H9 (cell line): ENCODE measurements around the gene OR1M1. TPM values are rescaled to one million over a fixed set of nuclear protein-coding genes. Genes with fewer than 3 reads are reported as not detected.

Source experiments
- DNase-seq: peaks from one replicate; pipeline ENCODE4 v3.0.0-alpha.2; 2017
- H2AFZ ChIP-seq: one replicate; pipeline ENCODE4 v1.6.1; 2013; ENCODE audit warnings: mild to moderate bottlenecking, low read length, control low read depth, moderate library complexity
- H2AK5ac ChIP-seq: 2 replicates; pipeline ENCODE4 v1.6.1; 2013; ENCODE audit warnings: low read length, control low read depth, mixed read lengths; ENCODE audit not compliant: insufficient read length
- H2BK120ac ChIP-seq: one replicate; pipeline ENCODE4 v1.6.1; 2013; ENCODE audit warnings: low read depth, mild to moderate bottlenecking, low read length, control low read depth, inconsistent platforms; ENCODE audit not compliant: poor library complexity, severe bottlenecking
- H2BK12ac ChIP-seq: 2 replicates; pipeline ENCODE4 v1.6.1; 2013; ENCODE audit warnings: low read length, control low read depth, mixed read lengths, low read depth; ENCODE audit not compliant: insufficient read length
- H2BK15ac ChIP-seq: 2 replicates; pipeline ENCODE4 v1.6.1; 2013; ENCODE audit warnings: low read depth, low read length, control low read depth
- H2BK20ac ChIP-seq: one replicate; pipeline ENCODE4 v1.6.1; 2013; ENCODE audit warnings: low read depth, mild to moderate bottlenecking, low read length, control low read depth, inconsistent platforms; ENCODE audit not compliant: poor library complexity, severe bottlenecking
- H2BK5ac ChIP-seq: 2 replicates; pipeline ENCODE4 v1.6.1; 2013; ENCODE audit warnings: low read length, control low read depth, mixed read lengths; ENCODE audit not compliant: insufficient read length
- H3K14ac ChIP-seq: 2 replicates; pipeline ENCODE4 v1.6.1; 2013; ENCODE audit warnings: low read length, control low read depth; ENCODE audit not compliant: insufficient read depth
- H3K18ac ChIP-seq: 2 replicates; pipeline ENCODE4 v1.6.1; 2013; ENCODE audit warnings: low read depth, mild to moderate bottlenecking, mixed read lengths, low read length, control low read depth; ENCODE audit not compliant: insufficient read length
- H3K23ac ChIP-seq: 2 replicates; pipeline ENCODE4 v1.6.1; 2013; ENCODE audit warnings: low read length, control low read depth, mixed read lengths, low read depth; ENCODE audit not compliant: insufficient read length
- H3K23me2 ChIP-seq: 2 replicates; pipeline ENCODE4 v1.6.1; 2013; ENCODE audit warnings: low read depth, mild to moderate bottlenecking, mixed read lengths, low read length, control low read depth; ENCODE audit not compliant: insufficient read length, poor library complexity, severe bottlenecking
- H3K27ac ChIP-seq: 2 replicates; pipeline ENCODE4 v1.5.1; 2013; ENCODE audit warnings: low read length, control low read depth, mixed read lengths, low read depth; ENCODE audit not compliant: insufficient read length
- H3K27me3 ChIP-seq: 2 replicates; pipeline ENCODE4 v1.6.1; 2013; ENCODE audit warnings: low read length, control low read depth, inconsistent platforms; ENCODE audit not compliant: insufficient read depth
- H3K4ac ChIP-seq: 2 replicates; pipeline ENCODE4 v1.6.1; 2013; ENCODE audit warnings: low read depth, mild to moderate bottlenecking, control low read depth, inconsistent platforms, low read length, moderate library complexity
- H3K4me1 ChIP-seq: 2 replicates; pipeline ENCODE4 v1.6.1; 2013; ENCODE audit warnings: low read length, control low read depth, inconsistent platforms; ENCODE audit not compliant: insufficient read depth
- H3K4me2 ChIP-seq: 2 replicates; pipeline ENCODE4 v1.6.1; 2013; ENCODE audit warnings: low read length, control low read depth, mixed read lengths; ENCODE audit not compliant: insufficient read length, insufficient read depth
- H3K56ac ChIP-seq: 2 replicates; pipeline ENCODE4 v1.6.1; 2013; ENCODE audit warnings: low read depth, mild to moderate bottlenecking, mixed read lengths, low read length, control low read depth; ENCODE audit not compliant: insufficient read length
- H3K79me1 ChIP-seq: 2 replicates; pipeline ENCODE4 v1.6.1; 2013; ENCODE audit warnings: low read depth, mild to moderate bottlenecking, moderate library complexity, low read length, control low read depth, inconsistent platforms; ENCODE audit not compliant: insufficient read depth, poor library complexity, severe bottlenecking
- H3K79me2 ChIP-seq: 2 replicates; pipeline ENCODE4 v1.6.1; 2013; ENCODE audit warnings: low read length, control low read depth, inconsistent platforms; ENCODE audit not compliant: insufficient read depth
- H3K9ac ChIP-seq: 2 replicates; pipeline ENCODE4 v1.6.1; 2013; ENCODE audit warnings: low read length, control low read depth, mixed read lengths; ENCODE audit not compliant: insufficient read length; ENCODE audit errors: extremely low read depth
- H3K9me3 ChIP-seq: one replicate; pipeline ENCODE4 v1.6.1; 2013; ENCODE audit warnings: low read depth, low read length, inconsistent platforms; ENCODE audit not compliant: control insufficient read depth
- H3T11ph ChIP-seq: one replicate; pipeline ENCODE4 v1.6.1; 2013; ENCODE audit warnings: mild to moderate bottlenecking, low read length, control low read depth, inconsistent platforms
- H4K20me1 ChIP-seq: one replicate; pipeline ENCODE4 v1.6.1; 2013; ENCODE audit not compliant: control insufficient read depth, insufficient read length, insufficient read depth
- H4K5ac ChIP-seq: 2 replicates; pipeline ENCODE4 v1.6.1; 2013; ENCODE audit warnings: low read depth, mild to moderate bottlenecking, mixed read lengths, low read length, control low read depth; ENCODE audit not compliant: insufficient read length
- H4K8ac ChIP-seq: replicated peaks from 2 replicates; pipeline ENCODE4 v1.6.1; 2013; ENCODE audit warnings: low read length, control low read depth, mixed read lengths, low read depth; ENCODE audit not compliant: insufficient read length
- H4K91ac ChIP-seq: 2 replicates; pipeline ENCODE4 v1.6.1; 2013; ENCODE audit warnings: low read depth, mild to moderate bottlenecking, moderate library complexity, mixed read lengths, low read length, control low read depth; ENCODE audit not compliant: insufficient read length
- H3K27ac Mint-ChIP-seq, 3 experiments: 2 replicates in 2 of 3; 3 replicates in 1 of 3; pipeline ENCODE4 v1.8.0; 2020 to 2021; ENCODE audit warnings: mixed read lengths in 3 of 3, mild to moderate bottlenecking in 1 of 3, moderate library complexity in 1 of 3
- H3K27me3 Mint-ChIP-seq: 2 replicates; pipeline ENCODE4 v1.8.0; 2021; ENCODE audit warnings: low read depth, mild to moderate bottlenecking, moderate library complexity, mixed read lengths
- H3K36me3 Mint-ChIP-seq, 3 experiments: 2 replicates in 2 of 3; 3 replicates in 1 of 3; pipeline ENCODE4 v1.8.0; 2020 to 2021; ENCODE audit warnings: low read depth in 3 of 3, mixed read lengths in 3 of 3; ENCODE audit not compliant: insufficient read depth in 1 of 3
- H3K4me1 Mint-ChIP-seq, 2 experiments: 2 replicates each; pipeline ENCODE4 v1.8.0; 2020; ENCODE audit warnings: mixed read lengths in 2 of 2
- H3K4me3 Mint-ChIP-seq, 2 experiments: 2 replicates in 1 of 2; 3 replicates in 1 of 2; pipeline ENCODE4 v1.8.0; 2020 to 2021; ENCODE audit warnings: mild to moderate bottlenecking in 2 of 2, mixed read lengths in 2 of 2, moderate library complexity in 1 of 2
- H3K9me3 Mint-ChIP-seq, 2 experiments: 2 replicates in 1 of 2; 3 replicates in 1 of 2; pipeline ENCODE4 v1.8.0; 2020; ENCODE audit warnings: mild to moderate bottlenecking in 2 of 2, mixed read lengths in 2 of 2, moderate library complexity in 1 of 2
- WGBS: extraction: QIAGEN DNeasy Blood & Tissue Kit; methylation state at CpG from one replicate; pipeline ENCODE4 v1.1.7; 2013; ENCODE audit warnings: missing lambda C conversion rate, low lambda C conversion rate, mixed read lengths; ENCODE audit not compliant: insufficient read length; ENCODE audit errors: extremely low coverage; 5-methylcytosine and 5-hydroxymethylcytosine counted together
- total RNA-seq: library from RNA; stranded (reverse); gene quantifications from 2 replicates; pipeline ENCODE4 v1.2.1, GENCODE V29; 2021
- TF ChIP-seq, protein P1 (sequence below): fragments of 200-600 bp; sonication (generic); conservative IDR thresholded peaks from 3 replicates; pipeline ENCODE4 v1.8.0; 2021; ENCODE audit warnings: antibody characterized with exemption, mild to moderate bottlenecking

OR1M1 gene
- total RNA-seq, 1 experiment from 2014 or later: not detected

GRCh38 chr19:9139609-9140158 is 52.8 kb downstream of the OR1M1 start:
- peak overlapping the region; percentile 62 for H3K9ac ChIP-seq
- Mint-ChIP-seq H3K9me3 (peaks cover 19 to 37% of the 10 kb centered on the region in 2 experiments), H3K27me3 (peaks cover 2% of the 10 kb centered on the region; the same call in 1 of the 2 replicates), H3K4me1 (peaks cover 15 to 26% of the 10 kb centered on the region in 2 experiments), H3K27ac (peak overlapping the region in 1 of 3 experiments; percentile 100; a peak in 2 of 7 replicates), H3K36me3 (peaks cover 27 to 36% (median 36%) of the 10 kb centered on the region in 3 experiments), H3K4me3 (peak overlapping the region; percentile 98)
- H2AK5ac ChIP-seq: no peak overlapping the region
- H4K91ac ChIP-seq: no peak overlapping the region
- H3K9me3 ChIP-seq: no peaks in the 10 kb centered on the region
- H3K23me2 ChIP-seq: peaks cover 5% of the 10 kb centered on the region
- no peak overlapping the region for H3K27ac ChIP-seq
- no peak overlapping the region for H4K8ac ChIP-seq
- H3K14ac ChIP-seq: no peak overlapping the region
- H4K20me1 ChIP-seq: no peaks in the 10 kb centered on the region
- no peak overlapping the region for H2BK120ac ChIP-seq
- DNase-seq: no peak
- peak overlapping the region; percentile 99 for H3K4me2 ChIP-seq
- H2BK20ac ChIP-seq: no peak overlapping the region
- H3K79me2 ChIP-seq: peaks cover 30% of the 10 kb centered on the region
- no peak overlapping the region for H2BK5ac ChIP-seq
- H3K27me3 ChIP-seq: no peaks in the 10 kb centered on the region
- no peak overlapping the region for H4K5ac ChIP-seq
- no peak overlapping the region for H3K23ac ChIP-seq
- TF ChIP-seq, protein P1, sequence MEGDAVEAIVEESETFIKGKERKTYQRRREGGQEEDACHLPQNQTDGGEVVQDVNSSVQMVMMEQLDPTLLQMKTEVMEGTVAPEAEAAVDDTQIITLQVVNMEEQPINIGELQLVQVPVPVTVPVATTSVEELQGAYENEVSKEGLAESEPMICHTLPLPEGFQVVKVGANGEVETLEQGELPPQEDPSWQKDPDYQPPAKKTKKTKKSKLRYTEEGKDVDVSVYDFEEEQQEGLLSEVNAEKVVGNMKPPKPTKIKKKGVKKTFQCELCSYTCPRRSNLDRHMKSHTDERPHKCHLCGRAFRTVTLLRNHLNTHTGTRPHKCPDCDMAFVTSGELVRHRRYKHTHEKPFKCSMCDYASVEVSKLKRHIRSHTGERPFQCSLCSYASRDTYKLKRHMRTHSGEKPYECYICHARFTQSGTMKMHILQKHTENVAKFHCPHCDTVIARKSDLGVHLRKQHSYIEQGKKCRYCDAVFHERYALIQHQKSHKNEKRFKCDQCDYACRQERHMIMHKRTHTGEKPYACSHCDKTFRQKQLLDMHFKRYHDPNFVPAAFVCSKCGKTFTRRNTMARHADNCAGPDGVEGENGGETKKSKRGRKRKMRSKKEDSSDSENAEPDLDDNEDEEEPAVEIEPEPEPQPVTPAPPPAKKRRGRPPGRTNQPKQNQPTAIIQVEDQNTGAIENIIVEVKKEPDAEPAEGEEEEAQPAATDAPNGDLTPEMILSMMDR: no peak
- no peak overlapping the region for H2BK12ac ChIP-seq
- no peak overlapping the region for H2BK15ac ChIP-seq
- no peak overlapping the region for H3K18ac ChIP-seq
- no peak overlapping the region for H3K4ac ChIP-seq
- no CpG with 5 or more reads among the region's 8 CpGs for WGBS
- no peaks in the 10 kb centered on the region for H3K4me1 ChIP-seq
- peaks cover 3% of the 10 kb centered on the region for H3K79me1 ChIP-seq
- H2AFZ ChIP-seq: peak overlapping the region; percentile 100
- H3K56ac ChIP-seq: no peak overlapping the region
- H3T11ph ChIP-seq: no peak overlapping the region
